ENCODE measurements around the gene RNF144B. TPM values are rescaled to one million over a fixed set of nuclear protein-coding genes. Genes with fewer than 3 reads are reported as not detected.

The RNF144B gene
- total RNA-seq, 4 donors from 2014 or later = 7.6 to 19.0 (median 12.5) TPM

DNA sequence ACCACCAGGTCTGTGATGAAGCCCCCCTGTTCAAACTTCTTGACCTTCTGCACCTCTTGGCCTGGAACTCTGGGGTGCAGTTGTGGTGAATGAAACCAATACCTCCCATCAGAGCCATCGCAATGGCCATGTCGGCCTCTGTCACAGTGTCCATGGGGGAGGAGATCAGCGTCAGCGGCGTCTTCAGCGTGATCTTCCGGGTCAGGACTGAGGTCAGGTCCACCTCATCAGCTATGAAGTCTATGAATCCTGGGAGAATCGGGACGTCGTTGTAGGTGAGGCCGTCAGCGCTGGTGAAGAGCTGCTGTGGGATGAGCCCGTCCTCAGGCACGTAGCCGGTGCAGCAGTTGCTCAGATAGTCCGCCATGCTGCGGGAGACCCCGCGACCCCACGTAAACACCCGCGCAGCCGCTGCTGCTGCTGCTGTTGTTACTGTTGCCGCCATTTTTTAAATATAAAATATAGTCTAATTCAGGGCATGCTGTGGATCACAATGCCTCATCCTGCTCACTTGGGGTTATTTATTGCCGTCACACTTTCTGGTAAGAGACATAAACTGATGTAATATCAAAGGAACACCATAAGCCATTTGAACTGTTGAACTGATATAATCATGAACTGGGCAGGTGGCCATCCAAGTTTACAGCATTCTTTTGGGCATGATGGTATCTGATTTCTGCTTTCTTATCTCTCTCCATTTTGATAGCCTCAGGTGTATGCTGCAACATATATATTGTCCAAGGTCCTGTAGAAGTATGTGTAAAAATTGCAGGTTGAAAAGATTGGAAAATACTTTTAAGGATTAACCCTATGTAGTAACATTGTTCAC lies 18.7 kb upstream of the RNF144B start:
- TF ChIP-seq POLR2A (IDR thresholded peaks at IDR 0.05) = no peak
- TF ChIP-seq, protein P1, sequence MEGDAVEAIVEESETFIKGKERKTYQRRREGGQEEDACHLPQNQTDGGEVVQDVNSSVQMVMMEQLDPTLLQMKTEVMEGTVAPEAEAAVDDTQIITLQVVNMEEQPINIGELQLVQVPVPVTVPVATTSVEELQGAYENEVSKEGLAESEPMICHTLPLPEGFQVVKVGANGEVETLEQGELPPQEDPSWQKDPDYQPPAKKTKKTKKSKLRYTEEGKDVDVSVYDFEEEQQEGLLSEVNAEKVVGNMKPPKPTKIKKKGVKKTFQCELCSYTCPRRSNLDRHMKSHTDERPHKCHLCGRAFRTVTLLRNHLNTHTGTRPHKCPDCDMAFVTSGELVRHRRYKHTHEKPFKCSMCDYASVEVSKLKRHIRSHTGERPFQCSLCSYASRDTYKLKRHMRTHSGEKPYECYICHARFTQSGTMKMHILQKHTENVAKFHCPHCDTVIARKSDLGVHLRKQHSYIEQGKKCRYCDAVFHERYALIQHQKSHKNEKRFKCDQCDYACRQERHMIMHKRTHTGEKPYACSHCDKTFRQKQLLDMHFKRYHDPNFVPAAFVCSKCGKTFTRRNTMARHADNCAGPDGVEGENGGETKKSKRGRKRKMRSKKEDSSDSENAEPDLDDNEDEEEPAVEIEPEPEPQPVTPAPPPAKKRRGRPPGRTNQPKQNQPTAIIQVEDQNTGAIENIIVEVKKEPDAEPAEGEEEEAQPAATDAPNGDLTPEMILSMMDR (IDR thresholded peaks at IDR 0.05) = no peak
- no peaks in the 10 kb centered on the region for H3K36me3 ChIP-seq
- no peak overlapping the region for H3K4me3 ChIP-seq
- DNase-seq = no peak
- intact Hi-C loops (cut with DNase I) = no loop called here
- H3K4me1 ChIP-seq = no peaks in the 10 kb centered on the region
- H3K27ac ChIP-seq = no peak overlapping the region
- WGBS, 2 donors = 95 to 96% methylated on average over 14 to 21 of the region's 25 CpGs
- H3K27me3 ChIP-seq = no peaks in the 10 kb centered on the region
- no peaks in the 10 kb centered on the region for H3K9me3 ChIP-seq

DNA sequence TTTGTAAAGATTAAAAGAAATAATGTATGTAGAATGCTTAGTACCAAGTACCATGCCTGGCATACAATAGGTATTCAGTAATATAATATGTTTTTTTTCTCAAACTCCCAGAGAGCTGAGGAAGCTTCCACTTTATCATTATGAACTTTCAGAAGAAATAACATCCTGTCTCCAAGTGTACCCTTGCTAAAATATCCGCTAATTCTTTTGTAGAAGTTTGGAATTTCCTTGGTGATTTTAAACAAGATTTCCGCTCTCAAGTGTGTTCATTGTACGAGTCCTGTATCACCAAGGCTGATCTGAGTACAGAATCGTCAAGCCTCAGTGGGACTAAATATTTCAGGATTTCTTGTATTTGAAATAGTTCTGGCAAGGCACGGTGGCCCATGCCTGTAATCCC lies 16.1 kb upstream of the RNF144B start:
- no peaks in the 10 kb centered on the region for H3K27me3 ChIP-seq
- TF ChIP-seq, protein P1 (IDR thresholded peaks at IDR 0.05) = no peak
- TF ChIP-seq POLR2A (IDR thresholded peaks at IDR 0.05) = no peak
- H3K27ac ChIP-seq = peak overlapping the region in 1 of 4 donors; percentile 29

DNA sequence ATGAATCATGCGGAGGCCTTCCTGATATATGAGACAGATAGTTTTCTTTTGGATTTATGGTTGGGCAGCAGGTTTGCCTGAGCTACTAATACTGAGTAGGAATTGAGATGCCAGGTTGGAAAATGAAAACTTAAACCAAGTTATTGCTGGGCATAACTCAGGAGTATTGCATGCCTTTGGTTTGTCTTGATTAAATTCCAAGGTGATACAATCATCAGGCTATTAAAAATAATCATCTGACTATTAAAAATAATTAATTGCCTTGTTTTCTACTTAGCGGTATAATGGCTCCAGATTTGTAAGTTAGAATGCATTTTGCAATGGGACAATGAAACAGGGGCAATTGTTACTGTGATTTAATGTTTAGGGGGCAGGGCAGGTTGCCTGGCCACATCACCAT lies 15.5 kb upstream of the RNF144B start:
- Histone ChIP-seq H3K27ac (peak overlapping the region in 1 of 4 donors; percentile 29), H3K36me3 (no peaks in the 10 kb centered on the region), H3K4me3 (no peak overlapping the region), H3K4me1 (no peaks in the 10 kb centered on the region), H3K27me3 (no peaks in the 10 kb centered on the region), H3K9me3 (no peaks in the 10 kb centered on the region)
- WGBS, 2 donors = 66 to 92% methylated on average over 2 of the region's 2 CpGs
- TF ChIP-seq POLR2A (IDR thresholded peaks at IDR 0.05) = no peak
- TF ChIP-seq, protein P1 (IDR thresholded peaks at IDR 0.05) = no peak
- no peak for DNase-seq
- intact Hi-C loops (cut with DNase I) = no loop called here

More for the DNA sequence above, 16.1 kb upstream of the RNF144B start:
- no peak overlapping the region for H3K4me3 ChIP-seq
- no peak for DNase-seq
- no peaks in the 10 kb centered on the region for H3K9me3 ChIP-seq
- intact Hi-C loops (cut with DNase I) = no loop called here
- H3K36me3 ChIP-seq = no peaks in the 10 kb centered on the region
- no peaks in the 10 kb centered on the region for H3K4me1 ChIP-seq
- WGBS, 2 donors = 67 to 86% methylated on average over 4 to 5 of the region's 5 CpGs

DNA sequence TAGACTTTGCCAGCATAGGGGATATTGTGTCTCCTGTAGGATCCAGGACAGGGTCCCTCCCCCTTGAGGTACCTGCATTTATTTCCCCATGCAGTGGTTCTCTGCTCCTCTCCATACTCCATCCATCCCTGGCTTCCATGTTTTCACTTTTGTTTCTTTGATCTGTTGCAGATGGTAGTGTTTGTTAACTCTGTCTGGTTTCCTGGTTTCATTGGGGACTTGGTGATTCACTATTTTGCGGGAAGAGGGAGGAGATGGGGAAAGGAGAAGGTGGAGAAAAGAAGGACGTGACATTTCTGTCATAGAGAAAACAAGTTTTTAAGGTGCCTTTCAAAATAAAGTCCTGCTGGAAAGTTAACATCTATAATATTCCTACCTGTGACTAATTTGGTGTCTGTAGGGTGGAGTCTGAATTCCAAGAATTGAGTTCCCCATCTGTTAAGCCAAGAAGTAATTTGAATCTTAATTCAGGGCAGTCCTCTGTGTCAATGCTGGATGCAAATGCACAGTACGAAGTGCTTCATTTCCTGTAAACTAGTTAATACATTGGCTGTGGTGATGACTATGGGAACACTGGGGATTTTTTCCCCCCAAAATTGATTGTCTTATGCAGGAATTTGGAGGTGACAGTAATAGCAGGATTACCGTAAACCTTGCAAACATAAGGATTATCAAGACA lies 6.9 kb upstream of the RNF144B start:
- peaks cover 0 to 13% (median 3%) of the 10 kb centered on the region in 3 donors for H3K4me1 ChIP-seq
- intact Hi-C loops (cut with DNase I) = no loop called here
- H3K36me3 ChIP-seq = no peaks in the 10 kb centered on the region
- DNase-seq = no peak
- 40 to 45% methylated on average over 4 of the region's 4 CpGs for WGBS, 2 donors
- no peaks in the 10 kb centered on the region for H3K27me3 ChIP-seq
- no peak overlapping the region for H3K27ac ChIP-seq
- H3K9me3 ChIP-seq = no peaks in the 10 kb centered on the region
- TF ChIP-seq, protein P1 (IDR thresholded peaks at IDR 0.05) = no peak
- TF ChIP-seq POLR2A (IDR thresholded peaks at IDR 0.05) = no peak
- H3K4me3 ChIP-seq = no peak overlapping the region

DNA sequence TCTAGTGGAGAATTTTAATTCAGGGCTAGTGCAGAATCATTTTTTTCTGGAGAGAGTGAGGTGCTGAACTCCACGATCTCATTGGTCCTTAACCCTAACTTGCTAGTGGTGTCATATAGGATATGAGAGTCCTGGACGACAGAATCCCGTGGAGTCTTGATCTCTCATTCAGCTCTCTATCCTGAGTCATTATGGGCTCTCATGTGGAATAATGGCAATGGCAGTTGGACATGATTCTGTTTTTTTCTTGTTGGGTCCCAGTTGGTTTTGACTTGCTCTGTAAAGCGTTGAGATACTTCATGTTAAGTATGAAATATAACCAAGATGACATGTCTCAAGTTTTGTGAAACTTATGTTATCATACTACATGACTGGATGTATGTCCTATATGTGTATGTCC lies 6.3 kb upstream of the RNF144B start:
- TF ChIP-seq POLR2A (IDR thresholded peaks at IDR 0.05) = no peak
- TF ChIP-seq, protein P1 (IDR thresholded peaks at IDR 0.05) = no peak
- Histone ChIP-seq H3K27me3 (no peaks in the 10 kb centered on the region), H3K4me1 (peaks cover under 1 to 13% (median 3%) of the 10 kb centered on the region in 3 donors), H3K9me3 (no peaks in the 10 kb centered on the region), H3K36me3 (no peaks in the 10 kb centered on the region), H3K27ac (no peak overlapping the region), H3K4me3 (no peak overlapping the region)
- no peak for DNase-seq
- WGBS, 2 donors = 69 to 79% methylated on average over 4 of the region's 4 CpGs
- intact Hi-C loops (cut with DNase I) = no loop called here
